Ovary (tissue), 3 donors: ENCODE data around the gene LACTB.
A peak's percentile ranks its signal among the peaks of the same experiment; 100 is the strongest.

Experiments used
- EP300 ChIP-seq: sonication (generic); formaldehyde crosslinking; IDR thresholded peaks from one replicate; pipeline ENCODE4 v1.6.1; 2017; ENCODE audit warnings: antibody characterized with exemption
- POLR2A ChIP-seq: fragments of 450-650 bp; IDR thresholded peaks from one replicate; pipeline ENCODE4 v1.6.1; 2017; ENCODE audit warnings: antibody characterized with exemption, mild to moderate bottlenecking, moderate library complexity
- TF ChIP-seq, protein P1 (sequence below), 3 donors: fragments of 450-650 bp in 2 of 3; fragments of 200-600 bp in 1 of 3; IDR thresholded peaks; one replicate each; pipeline versions ENCODE4 v1.5.1 to v1.8.0; 2016 to 2022; ENCODE audit warnings: antibody characterized with exemption in 3 of 3, mild to moderate bottlenecking in 1 of 3
- donor health status: DM: no; HTN: no; CAD: no.

GRCh38 chr15:63188926-63189871 lies 67.5 kb downstream of the LACTB start, which contains the start of gene RAB8B:
- TF ChIP-seq POLR2A (peak; percentile 76), EP300 (no peak)
- TF ChIP-seq, protein P1, sequence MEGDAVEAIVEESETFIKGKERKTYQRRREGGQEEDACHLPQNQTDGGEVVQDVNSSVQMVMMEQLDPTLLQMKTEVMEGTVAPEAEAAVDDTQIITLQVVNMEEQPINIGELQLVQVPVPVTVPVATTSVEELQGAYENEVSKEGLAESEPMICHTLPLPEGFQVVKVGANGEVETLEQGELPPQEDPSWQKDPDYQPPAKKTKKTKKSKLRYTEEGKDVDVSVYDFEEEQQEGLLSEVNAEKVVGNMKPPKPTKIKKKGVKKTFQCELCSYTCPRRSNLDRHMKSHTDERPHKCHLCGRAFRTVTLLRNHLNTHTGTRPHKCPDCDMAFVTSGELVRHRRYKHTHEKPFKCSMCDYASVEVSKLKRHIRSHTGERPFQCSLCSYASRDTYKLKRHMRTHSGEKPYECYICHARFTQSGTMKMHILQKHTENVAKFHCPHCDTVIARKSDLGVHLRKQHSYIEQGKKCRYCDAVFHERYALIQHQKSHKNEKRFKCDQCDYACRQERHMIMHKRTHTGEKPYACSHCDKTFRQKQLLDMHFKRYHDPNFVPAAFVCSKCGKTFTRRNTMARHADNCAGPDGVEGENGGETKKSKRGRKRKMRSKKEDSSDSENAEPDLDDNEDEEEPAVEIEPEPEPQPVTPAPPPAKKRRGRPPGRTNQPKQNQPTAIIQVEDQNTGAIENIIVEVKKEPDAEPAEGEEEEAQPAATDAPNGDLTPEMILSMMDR (IDR thresholded peaks at IDR 0.05) = no peak
